ENCODE measurements around the gene SPINDOC.

Gene SPINDOC

GRCh38 chr11:63818609-63819008, 5.4 kb downstream of the SPINDOC start:
- Histone ChIP-seq H3K79me2 (ENCODE audit: insufficient read depth, low read length) (peaks cover 23% of the 10 kb centered on the region), H2AFZ (ENCODE audit: low read length) (no peak overlapping the region), H3K9me3 (ENCODE audit: low read length) (no peaks in the 10 kb centered on the region), H3K36me3 (ENCODE audit: insufficient read depth, low read length) (peaks cover 86% of the 10 kb centered on the region), H3F3A (ENCODE audit: insufficient read depth, low read length) (no peaks in the 10 kb centered on the region), H3K9me2 (ENCODE audit: low read depth, low read length) (no peaks in the 10 kb centered on the region), H3K4me3 (ENCODE audit: low read depth, low read length, poor library complexity, severe bottlenecking) (no peak overlapping the region), H3K9ac (ENCODE audit: low read length) (no peak overlapping the region), H3K4me2 (ENCODE audit: low read length) (no peak overlapping the region), H4K20me1 (ENCODE audit: insufficient read depth, low read length) (no peaks in the 10 kb centered on the region), H3K4me1 (ENCODE audit: insufficient read depth, low read length, severe bottlenecking) (peaks cover 13% of the 10 kb centered on the region), H3K27ac (ENCODE audit: low read depth, low read length, poor library complexity, severe bottlenecking) (no peak overlapping the region), H3K27me3 (ENCODE audit: insufficient read depth, low read length) (no peaks in the 10 kb centered on the region)
- no peak for TF ChIP-seq CTCF (IDR thresholded peaks at IDR 0.05; ENCODE audit: low read length)
- TF ChIP-seq EZH2 (IDR thresholded peaks at IDR 0.05; ENCODE audit: borderline replicate concordance, low read length), result no peak

- H3K79me2 ChIP-seq (ENCODE audit: insufficient read depth, low read length), result 0 out of 2 replicates have a peak, but pooled peaks cover 1% of the 10 kb centered on the region
- no peaks in the 10 kb centered on the region for H3K9me2 ChIP-seq (ENCODE audit: low read depth, low read length)
- no peaks in the 10 kb centered on the region for H3K27me3 ChIP-seq (ENCODE audit: insufficient read depth, low read length)
- no peak overlapping the region for H3K27ac ChIP-seq (ENCODE audit: low read depth, low read length, poor library complexity, severe bottlenecking)
- TF ChIP-seq EZH2 (IDR thresholded peaks at IDR 0.05; ENCODE audit: borderline replicate concordance, low read length), result no peak
- no peak for TF ChIP-seq CTCF (IDR thresholded peaks at IDR 0.05; ENCODE audit: low read length)
- H3K9ac ChIP-seq (ENCODE audit: low read length), result no peak overlapping the region
- no peaks in the 10 kb centered on the region for H3F3A ChIP-seq (ENCODE audit: insufficient read depth, low read length)
- no peak overlapping the region for H3K4me2 ChIP-seq (ENCODE audit: low read length)
- H3K4me3 ChIP-seq (ENCODE audit: low read depth, low read length, poor library complexity, severe bottlenecking), result no peak overlapping the region
- no peaks in the 10 kb centered on the region for H3K4me1 ChIP-seq (ENCODE audit: insufficient read depth, low read length, severe bottlenecking)
- no peak overlapping the region for H2AFZ ChIP-seq (ENCODE audit: low read length)
- peaks cover 94% of the 10 kb centered on the region for H3K36me3 ChIP-seq (ENCODE audit: insufficient read depth, low read length)
- no peaks in the 10 kb centered on the region for H4K20me1 ChIP-seq (ENCODE audit: insufficient read depth, low read length)
- no peaks in the 10 kb centered on the region for H3K9me3 ChIP-seq (ENCODE audit: low read length)
Observed at GRCh38 chr11:63821411-63821810, 8.2 kb downstream of the SPINDOC start.

GRCh38 chr11:63826471-63827190, 13.4 kb downstream of the SPINDOC start:
- Histone ChIP-seq H3K4me1 (ENCODE audit: insufficient read depth, low read length, severe bottlenecking) (no peaks in the 10 kb centered on the region), H3K36me3 (ENCODE audit: insufficient read depth, low read length) (peaks cover 63% of the 10 kb centered on the region), H3K79me2 (ENCODE audit: insufficient read depth, low read length) (no peaks in the 10 kb centered on the region), H3K9me3 (ENCODE audit: low read length) (no peaks in the 10 kb centered on the region), H3K4me2 (ENCODE audit: low read length) (no peak overlapping the region), H3K27me3 (ENCODE audit: insufficient read depth, low read length) (no peaks in the 10 kb centered on the region), H4K20me1 (ENCODE audit: insufficient read depth, low read length) (no peaks in the 10 kb centered on the region), H3K9ac (ENCODE audit: low read length) (no peak overlapping the region), H3K4me3 (ENCODE audit: low read depth, low read length, poor library complexity, severe bottlenecking) (no peak overlapping the region), H3F3A (ENCODE audit: insufficient read depth, low read length) (no peaks in the 10 kb centered on the region), H3K9me2 (ENCODE audit: low read depth, low read length) (no peaks in the 10 kb centered on the region), H2AFZ (ENCODE audit: low read length) (no peak overlapping the region), H3K27ac (ENCODE audit: low read depth, low read length, poor library complexity, severe bottlenecking) (no peak overlapping the region)
- TF ChIP-seq CTCF (IDR thresholded peaks at IDR 0.05; ENCODE audit: low read length), result no peak
